Uterus (tissue), 4 donors: ENCODE results near the gene PPFIA4. TPM values are rescaled to one million over a fixed set of nuclear protein-coding genes. Genes with fewer than 3 reads are reported as not detected.

Source experiments
- DNase-seq, 2 donors: peaks; one replicate each; pipeline ENCODE4 v3.0.0-alpha.2; 2019 to 2020
- H3K27ac ChIP-seq, 2 donors: fragments of 200-600 bp; sonication (generic); 1 replicate in 1 of 2; 2 replicates in 1 of 2; pipeline ENCODE4 v1.5.1; 2016 to 2018
- H3K27me3 ChIP-seq, 2 donors: fragments of 200-600 bp; sonication (generic); one replicate each; pipeline ENCODE4 v1.5.1; 2018 to 2019; ENCODE audit warnings: control low read depth in 1 of 2
- H3K36me3 ChIP-seq, 2 donors: fragments of 200-600 bp; sonication (generic); one replicate each; pipeline ENCODE4 v1.5.1; 2019; ENCODE audit warnings: control low read depth in 1 of 2
- H3K4me1 ChIP-seq, 2 donors: fragments of 200-600 bp; sonication (generic); one replicate each; pipeline ENCODE4 v1.5.1; 2018 to 2019; ENCODE audit warnings: control low read depth in 1 of 2
- H3K4me3 ChIP-seq, 2 donors: fragments of 200-600 bp; sonication (generic); 1 replicate in 1 of 2; 2 replicates in 1 of 2; pipeline ENCODE4 v1.5.1; 2018 to 2019; ENCODE audit warnings: mild to moderate bottlenecking in 1 of 2
- H3K9me3 ChIP-seq, 2 donors: fragments of 200-600 bp; sonication (generic); one replicate each; pipeline ENCODE4 v1.5.1; 2019; ENCODE audit warnings: control low read depth in 1 of 2
- POLR2A ChIP-seq, 2 donors: fragments of 450-650 bp; IDR thresholded peaks; one replicate each; pipeline ENCODE4 v1.6.1; 2016; ENCODE audit warnings: antibody characterized with exemption in 2 of 2, mild to moderate bottlenecking in 1 of 2, moderate library complexity in 1 of 2
- intact Hi-C: fragments of 100-400 bp; cut with DNase I; formaldehyde crosslinking; loops from one replicate; pipeline ENCODE4 v1.15.1; 2023; ENCODE audit warnings: low total_unique reads
- total RNA-seq, 4 donors: library from RNA; depleted of rRNA in 3 of 4; stranded (reverse); fragments of >200 nt in 3 of 4; gene quantifications; one replicate each; pipeline versions ENCODE4 v1.1.0 to v1.2.4, GENCODE V29; 2014 to 2023
- TF ChIP-seq, protein P1 (sequence below), 4 experiments: fragments of 200-600 bp in 2 of 4; fragments of 450-650 bp in 2 of 4; sonication (generic) in 2 of 4; IDR thresholded peaks; one replicate each; pipeline ENCODE4 v1.5.1; 2016 to 2019; ENCODE audit warnings: antibody characterized with exemption in 4 of 4, mild to moderate bottlenecking in 2 of 4, moderate library complexity in 1 of 4
- donor health status: DM: yes; HTN: yes; CAD: no.

The PPFIA4 gene
- total RNA-seq, 4 donors from 2014 or later, result 0.26 to 7.6 (median 6.5) TPM; not detected in 1

GRCh38 chr1:203083463-203083921 lies 57.2 kb downstream of the PPFIA4 start:
- intact Hi-C loops, result no loop called here
- no peaks in the 10 kb centered on the region for H3K36me3 ChIP-seq
- no peaks in the 10 kb centered on the region for H3K4me1 ChIP-seq
- H3K9me3 ChIP-seq, result no peaks in the 10 kb centered on the region
- H3K27ac ChIP-seq, result no peak overlapping the region
- H3K4me3 ChIP-seq, result no peak overlapping the region
- TF ChIP-seq POLR2A (IDR thresholded peaks at IDR 0.05), result no peak
- TF ChIP-seq, protein P1, sequence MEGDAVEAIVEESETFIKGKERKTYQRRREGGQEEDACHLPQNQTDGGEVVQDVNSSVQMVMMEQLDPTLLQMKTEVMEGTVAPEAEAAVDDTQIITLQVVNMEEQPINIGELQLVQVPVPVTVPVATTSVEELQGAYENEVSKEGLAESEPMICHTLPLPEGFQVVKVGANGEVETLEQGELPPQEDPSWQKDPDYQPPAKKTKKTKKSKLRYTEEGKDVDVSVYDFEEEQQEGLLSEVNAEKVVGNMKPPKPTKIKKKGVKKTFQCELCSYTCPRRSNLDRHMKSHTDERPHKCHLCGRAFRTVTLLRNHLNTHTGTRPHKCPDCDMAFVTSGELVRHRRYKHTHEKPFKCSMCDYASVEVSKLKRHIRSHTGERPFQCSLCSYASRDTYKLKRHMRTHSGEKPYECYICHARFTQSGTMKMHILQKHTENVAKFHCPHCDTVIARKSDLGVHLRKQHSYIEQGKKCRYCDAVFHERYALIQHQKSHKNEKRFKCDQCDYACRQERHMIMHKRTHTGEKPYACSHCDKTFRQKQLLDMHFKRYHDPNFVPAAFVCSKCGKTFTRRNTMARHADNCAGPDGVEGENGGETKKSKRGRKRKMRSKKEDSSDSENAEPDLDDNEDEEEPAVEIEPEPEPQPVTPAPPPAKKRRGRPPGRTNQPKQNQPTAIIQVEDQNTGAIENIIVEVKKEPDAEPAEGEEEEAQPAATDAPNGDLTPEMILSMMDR (IDR thresholded peaks at IDR 0.05), result no peak
- H3K27me3 ChIP-seq, result no peaks in the 10 kb centered on the region
- DNase-seq, result no peak

- DNase-seq, result no peak
- intact Hi-C loops, result no loop called here
- H3K4me3 ChIP-seq, result no peak overlapping the region
- no peaks in the 10 kb centered on the region for H3K27me3 ChIP-seq
- no peaks in the 10 kb centered on the region for H3K36me3 ChIP-seq
- H3K4me1 ChIP-seq, result no peaks in the 10 kb centered on the region
- no peak overlapping the region for H3K27ac ChIP-seq
- no peaks in the 10 kb centered on the region for H3K9me3 ChIP-seq
- TF ChIP-seq, protein P1 (IDR thresholded peaks at IDR 0.05), result no peak
- no peak for TF ChIP-seq POLR2A (IDR thresholded peaks at IDR 0.05)
Observed at GRCh38 chr1:203084588-203085527, 58.6 kb downstream of the PPFIA4 start.

GRCh38 chr1:203085528-203086406 lies 59.5 kb downstream of the PPFIA4 start, which contains the start of gene MYOG:
Gene MYOG (minus strand): TSS chr1:203086012. CDS start chr1:203085961, 51 bp downstream.
- no peaks in the 10 kb centered on the region for H3K4me1 ChIP-seq
- H3K9me3 ChIP-seq, result no peaks in the 10 kb centered on the region
- DNase-seq, result no peak

GRCh38 chr1:203086992-203087763 lies 60.9 kb downstream of the PPFIA4 start:
- no peaks in the 10 kb centered on the region for H3K4me1 ChIP-seq
- no peak for TF ChIP-seq POLR2A (IDR thresholded peaks at IDR 0.05)
- TF ChIP-seq, protein P1 (IDR thresholded peaks at IDR 0.05), result no peak
- intact Hi-C loops, result no loop called here
- no peak for DNase-seq
- no peaks in the 10 kb centered on the region for H3K36me3 ChIP-seq
- no peaks in the 10 kb centered on the region for H3K9me3 ChIP-seq
- no peak overlapping the region for H3K4me3 ChIP-seq
- no peaks in the 10 kb centered on the region for H3K27me3 ChIP-seq
- no peak overlapping the region for H3K27ac ChIP-seq

More at GRCh38 chr1:203085528-203086406, 59.5 kb downstream of the PPFIA4 start, which contains the start of gene MYOG:
- TF ChIP-seq POLR2A (IDR thresholded peaks at IDR 0.05), result no peak
- TF ChIP-seq, protein P1 (IDR thresholded peaks at IDR 0.05), result no peak
- Histone ChIP-seq H3K36me3 (no peaks in the 10 kb centered on the region), H3K4me3 (no peak within 1 kb of the TSS), H3K27me3 (no peaks in the 10 kb centered on the region), H3K27ac (no peak within 1 kb of the TSS)
- intact Hi-C loops, result no loop called here
